SH-SY5Y (cell line): ENCODE data around the gene ENPP1.

Experiments used
- GATA2 ChIP-seq: IDR thresholded peaks from 2 replicates; pipeline ENCODE4 v1.6.1; 2011; ENCODE audit warnings: mild to moderate bottlenecking, low read depth, low read length
- GATA3 ChIP-seq: IDR thresholded peaks from 2 replicates; pipeline ENCODE4 v1.6.1; 2011; ENCODE audit warnings: low read depth, mild to moderate bottlenecking, low read length, moderate library complexity

GRCh38 chr6:131923356-131923755 lies 115.5 kb downstream of the ENPP1 start:
- TF ChIP-seq GATA3, result no peak
- TF ChIP-seq GATA2, result no peak
